HG02759 (cell line): ENCODE measurements around the gene FAM163B.

Experiments used
- ATAC-seq: cut with Tn5 transposase; IDR thresholded peaks from one replicate; pipeline ENCODE4 v1.9.1; 2021; ENCODE audit warnings: mild to moderate bottlenecking, moderate library complexity; ENCODE audit not compliant: unreplicated experiment

The FAM163B gene

GRCh38 chr9:133553123-133553522 lies 56.1 kb downstream of the FAM163B start:
- no peak for ATAC-seq

DNA sequence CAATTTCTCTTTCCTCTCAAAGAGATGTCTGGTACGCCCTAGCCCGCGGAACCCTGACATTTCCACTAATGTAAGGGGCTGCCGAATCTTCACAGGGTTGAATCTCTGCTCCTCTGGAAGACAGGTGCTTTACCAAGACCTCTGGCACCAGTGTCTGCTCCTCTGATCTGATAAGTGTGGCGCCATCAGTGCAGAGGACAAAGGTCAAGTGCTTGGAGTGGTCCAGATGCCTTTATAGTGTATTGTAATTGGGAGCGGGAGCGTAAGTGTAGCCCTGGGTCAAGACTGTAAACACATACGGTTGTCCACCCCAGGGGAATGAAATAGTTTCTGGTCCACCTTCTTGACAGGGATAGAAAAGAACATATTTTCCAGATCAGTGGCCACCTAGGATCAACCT lies 57.0 kb downstream of the FAM163B start:
- no peak for ATAC-seq

- ATAC-seq, result no peak
Observed at GRCh38 chr9:133551446-133551845, 57.7 kb downstream of the FAM163B start.

- ATAC-seq, result no peak
Observed at GRCh38 chr9:133547116-133547515, 62.1 kb downstream of the FAM163B start.

DNA sequence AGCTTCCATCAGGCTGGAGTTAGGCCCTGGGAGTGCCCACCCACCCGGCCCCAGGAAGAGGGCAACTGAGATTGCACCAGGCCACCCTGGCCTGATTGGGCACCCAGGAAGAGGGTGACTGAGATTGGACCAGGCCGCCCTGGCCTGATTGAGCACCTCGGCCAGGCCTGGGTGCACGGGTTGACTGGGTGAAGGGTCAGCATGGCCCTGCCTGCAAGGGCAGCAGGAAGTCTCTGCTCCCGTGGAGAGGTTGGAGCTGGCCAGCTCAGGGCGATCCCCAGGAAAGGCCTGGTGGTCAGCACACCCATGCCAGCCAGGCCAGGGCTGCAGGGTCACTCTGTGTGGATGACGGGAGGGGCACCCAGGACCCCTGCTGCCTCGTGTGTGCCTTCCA lies 62.9 kb downstream of the FAM163B start:
- ATAC-seq, result no peak

DNA sequence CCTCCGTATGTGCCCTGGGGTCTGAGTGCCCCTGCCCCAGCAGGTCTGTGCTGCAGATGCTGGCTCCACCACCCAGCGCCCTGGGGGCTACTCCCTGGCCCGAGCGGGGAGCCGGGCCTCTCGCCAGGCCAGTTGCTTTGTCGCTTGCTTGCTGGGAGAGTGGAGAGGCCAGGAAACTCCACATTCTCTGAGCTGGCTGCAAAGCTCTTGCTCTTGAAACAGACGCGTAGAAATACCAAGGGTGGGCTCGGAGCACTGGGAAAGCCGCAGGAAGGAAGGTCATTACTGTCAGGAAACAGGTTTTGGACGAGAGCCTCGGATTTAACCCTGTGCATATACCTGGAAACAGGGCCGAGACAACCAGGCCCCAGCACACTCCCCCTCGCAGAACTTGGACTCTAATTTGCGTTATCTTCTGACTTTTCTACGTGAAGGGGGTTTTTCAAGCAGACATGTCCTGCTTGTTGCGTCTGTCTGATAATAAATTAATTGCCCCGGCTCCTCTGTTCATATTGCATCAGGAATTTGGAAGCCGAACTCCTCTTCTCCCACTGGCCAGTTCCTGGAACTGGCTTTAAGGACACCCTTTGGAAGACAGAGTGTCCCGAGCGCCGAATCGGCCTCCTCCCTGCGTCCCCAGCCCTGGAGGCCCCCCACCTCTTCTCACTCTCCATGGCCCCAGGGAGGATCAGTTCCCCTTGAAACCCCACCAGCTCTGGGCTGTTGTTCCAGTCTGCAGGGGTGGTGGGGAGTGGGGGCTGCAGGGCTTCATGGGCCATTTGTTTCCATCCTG lies 63.5 kb downstream of the FAM163B start:
- ATAC-seq, result no peak

DNA sequence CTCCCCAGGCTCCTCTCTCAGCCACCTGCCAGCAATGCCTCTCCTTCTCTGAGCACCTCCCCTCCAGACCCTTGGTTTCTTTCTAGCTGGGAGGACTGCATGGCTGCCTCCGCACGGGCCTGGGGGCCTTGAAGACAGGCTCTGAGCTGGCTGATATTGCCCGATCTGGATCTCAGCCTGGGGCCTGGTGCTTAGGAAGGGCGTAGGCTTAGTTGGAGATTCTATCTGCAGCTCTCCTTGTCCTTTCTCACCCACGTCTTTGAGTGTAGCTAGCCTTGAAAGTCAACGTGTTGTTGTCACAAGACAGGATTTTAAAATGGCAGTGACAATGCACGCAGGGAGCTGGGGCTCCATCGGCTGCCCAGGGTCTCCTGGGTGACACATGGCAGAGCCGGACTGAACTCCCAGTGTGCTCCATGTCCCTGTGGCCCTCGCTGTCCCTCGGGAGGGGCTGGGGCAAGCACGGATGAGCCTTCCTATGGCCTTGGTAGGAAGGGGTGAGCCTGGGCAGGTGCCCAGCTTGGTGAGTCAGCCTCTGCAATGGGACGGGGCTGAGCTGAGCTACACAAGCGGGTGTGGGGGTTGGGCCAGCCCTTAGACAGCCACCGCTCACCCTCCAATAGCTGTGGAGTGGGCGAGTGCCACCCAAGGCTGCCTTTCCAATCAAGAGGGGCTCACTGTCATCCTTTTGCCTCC lies 65.3 kb downstream of the FAM163B start:
- no peak for ATAC-seq

- no peak for ATAC-seq
Observed at GRCh38 chr9:133542002-133542401, 67.2 kb downstream of the FAM163B start.

- ATAC-seq, result no peak
Observed at GRCh38 chr9:133540698-133541025, 68.5 kb downstream of the FAM163B start.

DNA sequence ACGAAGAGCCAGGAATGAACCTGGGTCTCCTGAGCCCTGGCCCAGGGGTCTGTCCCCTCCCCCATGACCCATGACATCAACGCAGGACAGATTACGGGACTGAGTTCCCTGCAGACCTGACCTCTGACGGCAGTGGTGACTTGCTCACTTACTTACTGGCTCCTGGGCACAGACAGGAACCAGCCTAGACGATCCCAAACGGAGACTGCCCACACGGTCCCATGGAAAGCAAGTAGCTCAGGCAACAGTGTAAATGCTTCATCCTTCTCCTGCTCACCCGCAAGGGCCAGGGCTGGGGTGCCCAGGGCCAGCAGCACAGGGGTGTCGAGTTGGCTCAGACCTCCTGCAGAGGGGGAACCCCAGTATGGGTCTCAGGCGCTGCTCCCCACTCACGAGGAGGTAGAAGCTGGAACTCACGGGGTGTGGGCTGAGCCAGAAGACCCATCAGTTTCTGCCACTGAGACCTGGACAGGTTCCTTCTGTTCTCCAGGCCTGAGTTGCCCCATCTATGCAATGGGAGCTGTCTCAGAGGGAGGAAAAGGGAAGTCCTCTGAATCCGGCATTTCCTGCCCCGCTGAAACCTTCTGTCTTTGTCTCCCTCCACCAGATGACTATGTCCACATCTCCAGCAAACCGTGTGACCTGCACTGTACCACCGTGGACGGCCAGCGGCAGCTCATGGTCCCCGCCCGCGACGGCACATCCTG lies 69.0 kb downstream of the FAM163B start:
- ATAC-seq, result no peak

GRCh38 chr9:133538851-133539833 lies 70.0 kb downstream of the FAM163B start:
- no peak for ATAC-seq

DNA sequence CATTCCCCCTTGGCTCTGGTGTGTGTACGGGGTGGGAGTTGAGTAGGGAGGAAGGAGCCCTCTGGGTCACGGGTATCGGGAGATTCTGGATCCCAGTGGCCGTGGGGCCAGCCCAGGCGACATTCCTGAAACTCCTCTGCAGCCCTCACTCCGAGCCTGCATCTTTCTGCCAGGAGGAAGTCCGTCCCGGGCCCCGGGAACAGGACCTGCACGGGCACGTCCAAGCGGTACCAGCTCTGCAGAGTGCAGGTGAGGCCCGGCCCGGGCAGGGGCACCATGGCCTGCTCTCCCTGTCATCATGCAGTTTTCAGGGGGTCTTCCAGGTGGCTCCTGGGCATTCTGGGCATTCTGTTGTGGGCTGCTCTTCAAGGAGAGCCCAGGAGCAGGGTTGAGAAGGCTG lies 71.0 kb downstream of the FAM163B start:
- no peak for ATAC-seq

GRCh38 chr9:133537257-133537656 lies 71.9 kb downstream of the FAM163B start:
- ATAC-seq, result no peak

DNA sequence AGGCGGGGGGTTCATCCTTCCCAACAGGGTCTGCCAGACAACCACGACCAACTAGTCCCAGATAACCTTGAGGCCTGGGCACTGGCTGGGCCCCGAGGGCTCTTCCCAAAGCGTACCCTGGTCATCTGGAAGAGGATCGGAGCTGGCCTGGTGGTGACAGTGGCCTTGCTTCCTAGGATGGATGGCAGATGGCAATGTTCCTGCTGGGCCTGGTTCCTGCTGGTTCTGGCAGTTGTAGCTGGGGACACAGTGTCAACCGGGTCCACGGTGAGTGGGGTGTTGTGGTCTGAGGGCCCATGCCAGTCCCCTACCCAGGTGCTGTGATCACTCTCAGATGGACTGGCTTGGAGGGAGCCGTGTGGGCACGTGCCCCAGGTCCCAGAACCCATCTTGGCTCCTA lies 72.7 kb downstream of the FAM163B start:
- ATAC-seq, result no peak

GRCh38 chr9:133536080-133536479 lies 73.1 kb downstream of the FAM163B start:
- ATAC-seq, result no peak

DNA sequence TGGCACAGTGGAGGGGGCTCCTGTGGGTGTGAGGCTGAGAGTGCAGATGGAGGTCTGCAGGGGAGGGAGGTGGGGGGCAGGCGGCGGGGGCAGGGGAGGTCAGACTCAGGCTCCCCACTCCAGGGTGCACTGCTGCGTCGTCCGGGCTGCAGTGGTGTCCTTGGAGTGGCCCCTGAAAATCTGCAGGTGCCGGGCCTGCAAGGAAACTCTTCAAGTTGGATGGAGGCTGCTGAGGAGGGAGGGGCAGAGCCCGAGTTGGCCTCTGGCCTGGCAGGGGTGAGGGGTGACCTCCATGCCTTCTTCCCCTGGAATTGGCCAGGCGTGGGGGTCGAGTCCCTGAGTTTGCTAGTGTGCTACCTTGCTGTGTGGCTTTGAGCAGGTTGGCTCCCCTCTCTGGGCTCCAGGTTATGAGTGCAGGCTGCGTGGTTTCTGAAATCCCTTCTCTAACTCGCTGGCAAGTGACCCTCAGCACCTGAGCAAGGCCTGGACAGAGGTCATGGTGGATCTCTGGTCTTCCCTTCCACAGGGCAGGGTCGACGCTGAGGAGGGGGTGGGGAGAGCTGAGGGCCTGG lies 73.8 kb downstream of the FAM163B start:
- ATAC-seq, result no peak

DNA sequence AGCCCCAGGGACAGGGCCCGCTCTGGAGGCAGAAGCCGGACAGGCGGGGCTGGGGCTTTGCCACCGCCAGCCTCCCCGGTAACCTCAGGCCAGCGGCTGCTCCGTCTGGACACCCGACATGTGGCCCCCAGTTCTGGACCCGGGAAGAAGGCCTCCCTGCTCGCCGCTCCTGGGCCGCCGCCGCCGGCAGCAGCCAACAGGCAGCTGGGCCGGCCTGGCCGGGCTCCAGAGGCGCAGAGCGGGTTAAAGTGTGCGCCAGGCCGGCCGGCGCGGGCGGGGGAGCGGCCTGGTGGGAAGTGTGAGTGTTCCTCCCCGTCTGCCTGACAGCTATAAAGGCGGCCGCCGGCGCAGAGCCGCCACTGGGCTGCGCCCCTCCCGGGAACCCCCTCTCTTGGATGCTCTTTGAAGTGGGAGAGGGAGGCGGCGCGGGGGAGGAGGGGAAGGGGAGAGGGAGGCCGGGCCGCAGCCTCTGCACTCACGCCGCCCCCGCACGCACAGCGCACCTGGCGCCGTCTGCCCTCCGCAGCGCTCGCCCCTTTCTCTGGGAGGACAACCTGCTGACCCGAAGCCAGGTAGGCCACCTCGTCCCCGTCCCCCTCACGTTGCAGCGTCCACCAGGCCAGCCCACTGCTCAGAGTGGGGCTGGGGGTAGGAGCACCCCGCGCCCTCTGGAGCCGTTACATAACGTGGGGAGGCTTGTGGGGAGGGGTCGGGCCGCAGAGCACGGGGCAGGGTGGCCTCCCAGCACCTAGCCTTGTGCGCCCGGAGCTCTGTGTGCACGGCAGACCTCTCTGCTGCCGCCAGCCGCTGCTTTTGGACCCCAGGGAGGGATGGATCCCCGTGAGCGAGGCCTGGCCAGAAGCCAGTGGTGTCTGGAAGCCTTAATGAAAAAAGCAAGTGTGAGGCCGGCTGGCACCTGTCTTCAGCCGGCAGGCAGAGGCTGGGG lies 74.6 kb downstream of the FAM163B start, which contains the start of gene ADAMTSL2:
Gene ADAMTSL2 (plus strand): TSS at position 359 of the 946 bp plus-strand sequence. CDS start 2,009 bp downstream, outside the sequence.
- no peak for ATAC-seq

DNA sequence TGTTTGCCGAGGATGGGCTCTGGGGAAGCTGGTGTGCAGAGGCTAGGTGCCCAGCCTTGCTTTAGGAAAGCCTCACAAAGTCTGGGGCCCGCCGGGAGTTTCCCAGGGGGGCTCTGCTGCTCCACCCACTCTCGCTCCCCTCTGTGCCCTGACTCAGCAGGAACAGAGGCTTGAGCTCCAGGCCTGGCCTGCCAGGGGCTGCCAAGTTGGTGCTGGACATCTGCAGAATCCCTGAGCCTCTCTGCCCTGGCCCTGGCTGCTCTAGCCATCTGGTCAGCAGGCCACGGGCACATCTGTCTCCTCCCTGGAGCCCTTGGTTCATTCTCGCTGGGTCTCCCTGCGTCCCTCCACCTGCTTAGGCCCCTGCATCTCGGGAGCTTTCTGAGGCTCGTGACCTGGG lies 75.3 kb downstream of the FAM163B start:
- no peak for ATAC-seq
